Stimulated activated naive CD4-positive, alpha-beta T cell treated with Interleukin-2 at 50 U/mL for 16 hours (primary cell): Measurements from ENCODE around the gene MAJIN.
"Not testable (repeated sequence)": the region's sequence is repeated elsewhere in the genome, so short reads cannot be mapped to it uniquely, and the experiment has no call there.

Experiments
- DNase-seq: peaks from one replicate; lab custom pipeline; 2025; lab: John Stamatoyannopoulos, UW

MAJIN gene

GRCh38 chr11:64990222-64990923, 18.5 kb upstream of the MAJIN start:
- DNase-seq = no peak

GRCh38 chr11:64989416-64989815, 17.5 kb upstream of the MAJIN start:
- DNase-seq = no peak

- DNase-seq = no peak
These were observed 16.3 kb upstream of the MAJIN start for GRCh38 chr11:64987998-64988854.

- not testable (repeated sequence) for DNase-seq
These were observed 11.4 kb upstream of the MAJIN start for GRCh38 chr11:64983339-64983738.

- no peak for DNase-seq
These were observed 4.7 kb upstream of the MAJIN start for GRCh38 chr11:64976651-64977050.

- DNase-seq = no peak
These were observed 2.2 kb upstream of the MAJIN start for GRCh38 chr11:64974124-64974523.

GRCh38 chr11:64970731-64971151, 1.2 kb downstream of the MAJIN start:
- DNase-seq = peak; percentile 8

- no peak for DNase-seq
These were observed 2.7 kb downstream of the MAJIN start for GRCh38 chr11:64969209-64969608.

GRCh38 chr11:64967375-64967774, 4.5 kb downstream of the MAJIN start:
- no peak for DNase-seq

- DNase-seq = no peak
These were observed 8.8 kb downstream of the MAJIN start for GRCh38 chr11:64963072-64963631.

- no peak for DNase-seq
These were observed 11.2 kb downstream of the MAJIN start for GRCh38 chr11:64960719-64961118.

GRCh38 chr11:64959498-64959897, 12.4 kb downstream of the MAJIN start:
- no peak for DNase-seq

- no peak for DNase-seq
These were observed 17.7 kb downstream of the MAJIN start for GRCh38 chr11:64954201-64954600.

- DNase-seq = no peak
These were observed 20.4 kb downstream of the MAJIN start for GRCh38 chr11:64951529-64951928.

GRCh38 chr11:64947208-64947814, 24.6 kb downstream of the MAJIN start:
- DNase-seq = no peak

GRCh38 chr11:64936539-64936938, 35.4 kb downstream of the MAJIN start:
- DNase-seq = no peak

GRCh38 chr11:64935359-64936081, 36.4 kb downstream of the MAJIN start, which contains the start of gene GPHA2:
Gene GPHA2, minus strand, starts transcription at chr11:64935893. Its CDS starts 433 bp downstream, at chr11:64935460.
- no peak for DNase-seq

- DNase-seq = no peak
These were observed 37.1 kb downstream of the MAJIN start for GRCh38 chr11:64934682-64935358.

GRCh38 chr11:64933935-64934681, 37.8 kb downstream of the MAJIN start:
- DNase-seq = no peak

GRCh38 chr11:64933213-64933934, 38.5 kb downstream of the MAJIN start:
- no peak for DNase-seq
